HL-60 (cell line): ENCODE measurements around the gene RALY.

Source experiments
- DNase-seq, 2 experiments: peaks; one replicate each; pipeline ENCODE4 v3.0.0-alpha.2; 2010 to 2020; ENCODE audit warnings: low read depth in 1 of 2, low spot score in 1 of 2
- H3K27ac ChIP-seq: fragments of 250-450 bp; sonication (Bioruptor Pico); replicated peaks from 2 replicates; pipeline ENCODE4 v1.5.1; 2020; ENCODE audit warnings: mild to moderate bottlenecking, moderate library complexity
- H3K27me3 ChIP-seq: fragments of 250-450 bp; sonication (Bioruptor Pico); 2 replicates; pipeline ENCODE4 v1.5.1; 2021; ENCODE audit warnings: mild to moderate bottlenecking, moderate library complexity; ENCODE audit not compliant: insufficient read depth, poor library complexity, severe bottlenecking
- H3K4me3 ChIP-seq: replicated peaks from 2 replicates; pipeline ENCODE4 v1.5.1; 2011; ENCODE audit warnings: mild to moderate bottlenecking, control low read depth, low read length; ENCODE audit not compliant: insufficient read depth
- CTCF ChIP-seq: IDR thresholded peaks from one replicate; pipeline ENCODE4 v1.5.1; 2011; ENCODE audit warnings: low read length, control low read depth, inconsistent platforms; ENCODE audit not compliant: insufficient read depth
- GABPA ChIP-seq: IDR thresholded peaks from 2 replicates; pipeline ENCODE4 v1.6.1; 2012; ENCODE audit warnings: low read depth
- POLR2AphosphoS5 ChIP-seq: IDR thresholded peaks from 2 replicates; pipeline ENCODE4 v1.6.1; 2012; ENCODE audit warnings: low read depth
- REST ChIP-seq: IDR thresholded peaks from 2 replicates; pipeline ENCODE4 v1.6.1; 2012; ENCODE audit warnings: low read depth; ENCODE audit not compliant: insufficient replicate concordance
- SPI1 ChIP-seq: IDR thresholded peaks from 2 replicates; pipeline ENCODE4 v1.6.1; 2012; ENCODE audit warnings: low read depth, mild to moderate bottlenecking, borderline replicate concordance

Gene RALY

GRCh38 chr20:34072778-34073177 lies 79.1 kb downstream of the RALY start:
- Histone ChIP-seq H3K27ac (no peak overlapping the region), H3K27me3 (no peaks in the 10 kb centered on the region), H3K4me3 (no peak overlapping the region)
- no peak for DNase-seq
- no peak for TF ChIP-seq SPI1
- TF ChIP-seq GABPA, result no peak
- TF ChIP-seq REST, result no peak
- no peak for TF ChIP-seq CTCF
- no peak for TF ChIP-seq POLR2AphosphoS5

- Histone ChIP-seq H3K4me3 (no peak overlapping the region), H3K27me3 (no peaks in the 10 kb centered on the region), H3K27ac (no peak overlapping the region)
- no peak for TF ChIP-seq REST
- no peak for TF ChIP-seq GABPA
- TF ChIP-seq CTCF, result no peak
- no peak for TF ChIP-seq POLR2AphosphoS5
- TF ChIP-seq SPI1, result no peak
- no peak for DNase-seq
Observed at GRCh38 chr20:34074101-34074760, 80.5 kb downstream of the RALY start.

GRCh38 chr20:34075647-34076046 lies 81.9 kb downstream of the RALY start:
- no peak for DNase-seq
- Histone ChIP-seq H3K27me3 (no peaks in the 10 kb centered on the region), H3K4me3 (no peak overlapping the region), H3K27ac (no peak overlapping the region)
- TF ChIP-seq GABPA (no peak), SPI1 (no peak), REST (no peak), POLR2AphosphoS5 (no peak), CTCF (no peak)
